ENCODE data around the gene SYF2.
"Not testable (repeated sequence)": the region's sequence is repeated elsewhere in the genome, so short reads cannot be mapped to it uniquely, and the experiment has no call there.

SYF2 gene

DNA sequence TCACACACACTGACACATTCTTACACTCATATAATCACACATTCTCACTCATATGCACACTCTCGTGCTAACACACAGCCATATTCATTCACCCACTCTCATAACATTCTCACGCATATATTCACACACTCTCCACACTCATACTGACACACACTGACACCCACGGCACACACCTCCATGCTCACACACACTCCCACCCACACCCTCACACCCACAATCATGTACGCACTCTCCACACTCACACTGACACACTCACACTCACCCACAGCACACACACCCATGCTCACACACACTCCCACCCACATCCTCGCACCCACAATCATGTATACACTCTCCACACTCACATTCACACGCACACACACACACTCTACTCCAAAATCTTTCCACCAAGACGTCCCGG lies 38.2 kb downstream of the SYF2 start:
- H3K36me3 ChIP-seq (replicated peaks; ENCODE audit: insufficient read depth, low read length) = no peaks in the 10 kb centered on the region
- no peak for TF ChIP-seq EZH2phosphoT487 (IDR thresholded peaks at IDR 0.05; ENCODE audit: low read length)
- no peak for TF ChIP-seq EZH2 (optimal IDR thresholded peaks at IDR 0.05; ENCODE audit: low read depth, low read length)
- TF ChIP-seq, protein P1, sequence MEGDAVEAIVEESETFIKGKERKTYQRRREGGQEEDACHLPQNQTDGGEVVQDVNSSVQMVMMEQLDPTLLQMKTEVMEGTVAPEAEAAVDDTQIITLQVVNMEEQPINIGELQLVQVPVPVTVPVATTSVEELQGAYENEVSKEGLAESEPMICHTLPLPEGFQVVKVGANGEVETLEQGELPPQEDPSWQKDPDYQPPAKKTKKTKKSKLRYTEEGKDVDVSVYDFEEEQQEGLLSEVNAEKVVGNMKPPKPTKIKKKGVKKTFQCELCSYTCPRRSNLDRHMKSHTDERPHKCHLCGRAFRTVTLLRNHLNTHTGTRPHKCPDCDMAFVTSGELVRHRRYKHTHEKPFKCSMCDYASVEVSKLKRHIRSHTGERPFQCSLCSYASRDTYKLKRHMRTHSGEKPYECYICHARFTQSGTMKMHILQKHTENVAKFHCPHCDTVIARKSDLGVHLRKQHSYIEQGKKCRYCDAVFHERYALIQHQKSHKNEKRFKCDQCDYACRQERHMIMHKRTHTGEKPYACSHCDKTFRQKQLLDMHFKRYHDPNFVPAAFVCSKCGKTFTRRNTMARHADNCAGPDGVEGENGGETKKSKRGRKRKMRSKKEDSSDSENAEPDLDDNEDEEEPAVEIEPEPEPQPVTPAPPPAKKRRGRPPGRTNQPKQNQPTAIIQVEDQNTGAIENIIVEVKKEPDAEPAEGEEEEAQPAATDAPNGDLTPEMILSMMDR (IDR thresholded peaks at IDR 0.05; ENCODE audit: low read length) = no peak
- no peak overlapping the region for H3K27ac ChIP-seq (ENCODE audit: low read length)
- no peak overlapping the region for H3K9ac ChIP-seq (ENCODE audit: low read length)
- H3K4me3 ChIP-seq (ENCODE audit: low read length) = no peak overlapping the region
- no peaks in the 10 kb centered on the region for H3K9me2 ChIP-seq (replicated peaks; ENCODE audit: insufficient read depth, low read length)
- H3K4me2 ChIP-seq (ENCODE audit: low read depth, low read length) = no peak overlapping the region
- no peaks in the 10 kb centered on the region for H4K20me1 ChIP-seq (ENCODE audit: insufficient read depth, low read length)
- H3K79me2 ChIP-seq (ENCODE audit: low read length) = no peaks in the 10 kb centered on the region
- H2AFZ ChIP-seq (ENCODE audit: low read length) = no peak overlapping the region
- H3K27me3 ChIP-seq (replicated peaks; ENCODE audit: insufficient read depth, low read length) = no peaks in the 10 kb centered on the region; the same call in 1 of the 2 replicates
- no peaks in the 10 kb centered on the region for H3K9me3 ChIP-seq (replicated peaks; ENCODE audit: insufficient read depth, low read length)
- no peak for DNase-seq
- no peaks in the 10 kb centered on the region for H3K4me1 ChIP-seq (ENCODE audit: low read length)
- H3F3A ChIP-seq (ENCODE audit: insufficient read depth, low read length) = no peaks in the 10 kb centered on the region

DNA sequence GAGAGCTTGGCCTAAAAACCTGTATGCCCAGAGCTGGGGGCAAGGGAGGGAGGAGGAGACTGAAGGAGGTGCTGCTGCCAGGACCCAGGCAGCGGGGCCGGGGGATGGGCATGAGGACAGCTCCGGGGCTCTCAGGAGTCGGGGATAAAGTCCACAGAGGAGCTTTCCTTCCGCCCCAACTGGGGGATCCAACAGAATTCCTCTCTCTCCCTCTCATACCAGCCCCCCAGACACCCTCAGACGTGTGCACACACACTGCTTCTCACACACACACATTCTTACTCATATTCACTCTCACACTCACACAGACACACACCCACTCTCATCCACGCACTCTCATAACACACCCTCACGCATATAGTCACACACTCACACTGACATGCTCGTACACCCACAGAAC lies 39.1 kb downstream of the SYF2 start:
- H3K27ac ChIP-seq (ENCODE audit: low read length) = no peak overlapping the region
- H3K9me3 ChIP-seq (replicated peaks; ENCODE audit: insufficient read depth, low read length) = no peaks in the 10 kb centered on the region
- no peaks in the 10 kb centered on the region for H3K36me3 ChIP-seq (replicated peaks; ENCODE audit: insufficient read depth, low read length)
- H3K79me2 ChIP-seq (ENCODE audit: low read length) = no peaks in the 10 kb centered on the region
- no peaks in the 10 kb centered on the region for H3F3A ChIP-seq (ENCODE audit: insufficient read depth, low read length)
- no peak for TF ChIP-seq EZH2 (optimal IDR thresholded peaks at IDR 0.05; ENCODE audit: low read depth, low read length)
- DNase-seq = no peak
- H4K20me1 ChIP-seq (ENCODE audit: insufficient read depth, low read length) = no peaks in the 10 kb centered on the region
- H3K9me2 ChIP-seq (replicated peaks; ENCODE audit: insufficient read depth, low read length) = no peaks in the 10 kb centered on the region
- H3K9ac ChIP-seq (ENCODE audit: low read length) = no peak overlapping the region
- H3K4me1 ChIP-seq (ENCODE audit: low read length) = no peaks in the 10 kb centered on the region
- H3K27me3 ChIP-seq (replicated peaks; ENCODE audit: insufficient read depth, low read length) = no peaks in the 10 kb centered on the region; the same call in 1 of the 2 replicates
- no peak overlapping the region for H3K4me3 ChIP-seq (ENCODE audit: low read length)
- H3K4me2 ChIP-seq (ENCODE audit: low read depth, low read length) = no peak overlapping the region
- no peak overlapping the region for H2AFZ ChIP-seq (ENCODE audit: low read length)

DNA sequence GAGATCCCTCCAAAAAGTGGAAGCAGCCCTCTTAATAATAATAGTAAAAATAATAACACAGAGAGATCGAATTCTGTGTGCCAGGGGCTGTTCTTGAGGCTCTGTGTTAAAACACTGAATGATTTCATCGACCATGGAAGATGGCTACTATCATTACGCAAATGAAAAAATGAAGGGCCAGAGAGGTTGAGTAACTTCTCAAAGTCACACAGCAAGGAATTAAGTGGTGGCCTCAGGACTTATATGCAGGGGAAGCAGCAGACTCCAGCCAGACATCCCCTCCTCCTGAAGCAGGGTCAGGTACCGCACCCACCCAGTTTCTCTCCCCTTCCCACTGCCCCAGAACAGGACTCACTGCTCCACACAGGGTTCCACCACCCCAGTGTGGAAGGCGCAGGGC lies 40.1 kb downstream of the SYF2 start:
- no peak overlapping the region for H3K27ac ChIP-seq (ENCODE audit: low read length)
- H3K4me2 ChIP-seq (ENCODE audit: low read depth, low read length) = no peak overlapping the region
- H3K36me3 ChIP-seq (replicated peaks; ENCODE audit: insufficient read depth, low read length) = no peaks in the 10 kb centered on the region
- H3K4me3 ChIP-seq (ENCODE audit: low read length) = no peak overlapping the region
- no peaks in the 10 kb centered on the region; the same call in 1 of the 2 replicates for H3K27me3 ChIP-seq (replicated peaks; ENCODE audit: insufficient read depth, low read length)
- DNase-seq = no peak
- H4K20me1 ChIP-seq (ENCODE audit: insufficient read depth, low read length) = no peaks in the 10 kb centered on the region
- no peaks in the 10 kb centered on the region for H3K79me2 ChIP-seq (ENCODE audit: low read length)
- no peaks in the 10 kb centered on the region for H3F3A ChIP-seq (ENCODE audit: insufficient read depth, low read length)
- no peaks in the 10 kb centered on the region for H3K9me2 ChIP-seq (replicated peaks; ENCODE audit: insufficient read depth, low read length)
- no peak for TF ChIP-seq EZH2 (optimal IDR thresholded peaks at IDR 0.05; ENCODE audit: low read depth, low read length)
- TF ChIP-seq, protein P1 (IDR thresholded peaks at IDR 0.05; ENCODE audit: low read length) = no peak
- TF ChIP-seq EZH2phosphoT487 (IDR thresholded peaks at IDR 0.05; ENCODE audit: low read length) = no peak
- no peaks in the 10 kb centered on the region for H3K4me1 ChIP-seq (ENCODE audit: low read length)
- H2AFZ ChIP-seq (ENCODE audit: low read length) = no peak overlapping the region
- H3K9me3 ChIP-seq (replicated peaks; ENCODE audit: insufficient read depth, low read length) = no peaks in the 10 kb centered on the region
- H3K9ac ChIP-seq (ENCODE audit: low read length) = no peak overlapping the region

DNA sequence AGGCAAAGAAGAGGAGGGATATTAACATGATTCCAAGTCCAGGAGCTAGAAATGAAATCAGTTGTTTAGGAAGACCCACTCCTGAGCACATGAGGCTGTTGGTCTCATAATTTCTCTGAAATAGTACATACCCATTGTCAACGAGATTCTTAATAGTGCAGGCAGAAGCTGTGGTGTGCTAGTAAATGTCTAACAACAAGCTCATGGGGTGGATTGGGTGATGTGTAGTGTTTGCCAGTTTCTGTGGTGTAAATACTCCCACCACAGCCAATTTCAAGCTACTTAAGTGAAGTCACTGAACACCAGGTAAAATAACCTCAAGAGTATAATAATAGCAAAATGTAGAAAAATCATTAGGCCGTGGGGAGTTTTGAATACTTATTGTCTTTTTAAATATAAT lies 42.0 kb downstream of the SYF2 start:
- no peak overlapping the region for H3K4me3 ChIP-seq (ENCODE audit: low read length)
- H3K27ac ChIP-seq (ENCODE audit: low read length) = no peak overlapping the region
- H3F3A ChIP-seq (ENCODE audit: insufficient read depth, low read length) = no peaks in the 10 kb centered on the region
- no peaks in the 10 kb centered on the region for H3K36me3 ChIP-seq (replicated peaks; ENCODE audit: insufficient read depth, low read length)
- H3K4me2 ChIP-seq (ENCODE audit: low read depth, low read length) = no peak overlapping the region
- no peaks in the 10 kb centered on the region for H3K9me2 ChIP-seq (replicated peaks; ENCODE audit: insufficient read depth, low read length)
- no peaks in the 10 kb centered on the region; the same call in 1 of the 2 replicates for H3K27me3 ChIP-seq (replicated peaks; ENCODE audit: insufficient read depth, low read length)
- DNase-seq = no peak
- no peak overlapping the region for H2AFZ ChIP-seq (ENCODE audit: low read length)
- H3K4me1 ChIP-seq (ENCODE audit: low read length) = no peaks in the 10 kb centered on the region
- H3K9me3 ChIP-seq (replicated peaks; ENCODE audit: insufficient read depth, low read length) = no peaks in the 10 kb centered on the region
- H3K9ac ChIP-seq (ENCODE audit: low read length) = no peak overlapping the region
- TF ChIP-seq, protein P1 (IDR thresholded peaks at IDR 0.05; ENCODE audit: low read length) = no peak
- TF ChIP-seq EZH2 (optimal IDR thresholded peaks at IDR 0.05; ENCODE audit: low read depth, low read length) = no peak
- no peak for TF ChIP-seq EZH2phosphoT487 (IDR thresholded peaks at IDR 0.05; ENCODE audit: low read length)
- H3K79me2 ChIP-seq (ENCODE audit: low read length) = no peaks in the 10 kb centered on the region
- no peaks in the 10 kb centered on the region for H4K20me1 ChIP-seq (ENCODE audit: insufficient read depth, low read length)

DNA sequence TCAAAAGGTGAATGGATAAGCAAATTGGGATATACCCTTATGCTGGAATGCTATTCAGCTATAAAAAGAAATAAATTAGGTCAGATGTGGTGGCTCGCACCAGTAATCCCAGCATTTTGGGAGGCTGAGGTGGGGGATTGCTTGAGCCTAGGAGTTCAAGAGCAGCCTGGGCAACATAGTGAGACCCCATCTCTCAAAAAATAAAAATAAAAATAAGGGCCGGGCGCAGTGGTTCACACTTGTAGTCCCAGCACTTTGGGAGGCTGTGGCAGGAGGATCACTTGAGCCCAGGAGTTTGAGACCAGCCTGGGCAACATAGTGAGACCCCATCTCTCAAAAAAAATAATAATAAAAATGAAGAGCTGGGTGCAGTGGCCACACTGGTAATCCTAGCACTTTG lies 44.4 kb downstream of the SYF2 start:
- H3K4me1 ChIP-seq (ENCODE audit: low read length); H3K79me2 ChIP-seq (ENCODE audit: low read length); H4K20me1 ChIP-seq (ENCODE audit: insufficient read depth, low read length); DNase-seq; H3K27me3 ChIP-seq (replicated peaks; ENCODE audit: insufficient read depth, low read length); H3K9me3 ChIP-seq (replicated peaks; ENCODE audit: insufficient read depth, low read length); H2AFZ ChIP-seq (ENCODE audit: low read length); H3K36me3 ChIP-seq (replicated peaks; ENCODE audit: insufficient read depth, low read length); H3K4me3 ChIP-seq (ENCODE audit: low read length); H3K4me2 ChIP-seq (ENCODE audit: low read depth, low read length); H3K9ac ChIP-seq (ENCODE audit: low read length); H3K9me2 ChIP-seq (replicated peaks; ENCODE audit: insufficient read depth, low read length); H3K27ac ChIP-seq (ENCODE audit: low read length); H3F3A ChIP-seq (ENCODE audit: insufficient read depth, low read length): not testable (repeated sequence)
